CD4-positive, alpha-beta T cell (primary cell): ENCODE data around the gene AQP1. TPM values are rescaled to one million over a fixed set of nuclear protein-coding genes. Genes with fewer than 3 reads are reported as not detected.

ENCODE experiments used
- ATAC-seq: fragments of 200-7000 bp; cut with Tn5 transposase; one replicate; pipeline ENCODE4 v1.10.0; 2022; ENCODE audit warnings: mild to moderate bottlenecking; ENCODE audit not compliant: poor library complexity
- CTCF ChIA-PET: fragments of 350-600 bp; sonication (Branson Sonifier 250); formaldehyde crosslinking; loops from one replicate; lab custom pipeline; 2021; ENCODE audit warnings: antibody characterized with exemption, inconsistent platforms; lab: Charles Lee
- POLR2A ChIA-PET: fragments of 350-600 bp; sonication (Branson Sonifier 250); formaldehyde crosslinking; loops from one replicate; lab custom pipeline; 2021; ENCODE audit warnings: antibody characterized with exemption, inconsistent platforms; lab: Charles Lee
- DNase-seq, 14 experiments: peaks; one replicate each; pipeline ENCODE4 v3.0.0-alpha.2; 2013 to 2020; ENCODE audit warnings: mixed read lengths in 2 of 14
- H3K27ac ChIP-seq, 2 donors: one replicate each; pipeline versions ENCODE4 v1.5.1 to v1.7.0; 2013; ENCODE audit warnings: low read length in 2 of 2, low read depth in 1 of 2, mild to moderate bottlenecking in 1 of 2
- H3K27me3 ChIP-seq, 2 experiments: 1 replicate in 1 of 2; 2 replicates in 1 of 2; pipeline versions ENCODE4 v1.6.1 to v1.7.0; 2013; ENCODE audit warnings: low read length in 2 of 2, control low read depth in 1 of 2, mild to moderate bottlenecking in 1 of 2, moderate library complexity in 1 of 2; ENCODE audit not compliant: insufficient read depth in 2 of 2, control insufficient read depth in 1 of 2
- H3K36me3 ChIP-seq: one replicate; pipeline ENCODE4 v1.6.1; 2013; ENCODE audit warnings: low read length, control low read depth; ENCODE audit not compliant: insufficient read depth
- H3K4me1 ChIP-seq: one replicate; pipeline ENCODE4 v1.6.1; 2013; ENCODE audit warnings: low read length, control low read depth; ENCODE audit not compliant: insufficient read depth
- H3K4me3 ChIP-seq: one replicate; pipeline ENCODE4 v1.5.1; 2013; ENCODE audit warnings: mild to moderate bottlenecking, low read length, moderate library complexity
- H3K9me3 ChIP-seq, 2 experiments: 1 replicate in 1 of 2; 2 replicates in 1 of 2; pipeline versions ENCODE4 v1.6.1 to v1.7.0; 2013; ENCODE audit warnings: low read length in 2 of 2, mild to moderate bottlenecking in 2 of 2, control low read depth in 1 of 2, moderate library complexity in 1 of 2; ENCODE audit not compliant: control insufficient read depth in 1 of 2, insufficient read depth in 1 of 2
- H3K27ac Mint-ChIP-seq: one replicate; pipeline ENCODE4 v1.8.0; 2020; ENCODE audit warnings: mixed read lengths
- H3K27me3 Mint-ChIP-seq: one replicate; pipeline ENCODE4 v1.8.0; 2021; ENCODE audit warnings: mixed read lengths
- H3K36me3 Mint-ChIP-seq: one replicate; pipeline ENCODE4 v1.8.0; 2021; ENCODE audit warnings: low read depth, mixed read lengths
- H3K4me1 Mint-ChIP-seq: one replicate; pipeline ENCODE4 v1.8.0; 2021; ENCODE audit warnings: low read depth, mixed read lengths
- H3K4me3 Mint-ChIP-seq: one replicate; pipeline ENCODE4 v1.8.0; 2020; ENCODE audit warnings: mild to moderate bottlenecking, mixed read lengths
- H3K9me3 Mint-ChIP-seq: one replicate; pipeline ENCODE4 v1.8.0; 2020; ENCODE audit warnings: mixed read lengths
- CTCF ChIP-seq: fragments of 200-600 bp; IDR thresholded peaks from one replicate; pipeline ENCODE4 v1.8.0; 2022; ENCODE audit warnings: antibody characterized with exemption, mild to moderate bottlenecking
- intact Hi-C, 2 experiments: fragments of 100-400 bp; cut with DNase I in 1 of 2; cut with micrococcal nuclease in 1 of 2; formaldehyde crosslinking; loops; one replicate each; pipeline versions ENCODE4 v1.15.1 to v1.9.0; 2023 to 2025; cut with DNase I, micrococcal nuclease
- total RNA-seq, 174 experiments: library from RNA in 2 of 174; stranded (reverse) in 2 of 174; gene quantifications; one replicate each; pipeline ENCODE4 v1.2.3 and lab custom pipeline; 2021 to 2026

Gene AQP1
- total RNA-seq, 2 experiments from 2014 or later, result 0.17 to 0.22 TPM

GRCh38 chr7:30912021-30912730, 523 bp downstream of the AQP1 start:
- ChIA-PET POLR2A (no interaction called here), CTCF (no interaction called here)
- Histone ChIP-seq H3K4me1 (no peaks in the 10 kb centered on the region), H3K9me3 (no peaks in the 10 kb centered on the region), H3K36me3 (no peaks in the 10 kb centered on the region), H3K27ac (no peak overlapping the region), H3K27me3 (no peaks in the 10 kb centered on the region), H3K4me3 (no peak overlapping the region)
- Mint-ChIP-seq H3K36me3 (no peaks in the 10 kb centered on the region), H3K9me3 (no peaks in the 10 kb centered on the region), H3K27ac (no peak overlapping the region), H3K4me3 (no peak overlapping the region), H3K4me1 (no peaks in the 10 kb centered on the region), H3K27me3 (no peaks in the 10 kb centered on the region)
- TF ChIP-seq CTCF, result no peak
- intact Hi-C loops, result no loop called here
- no peak for DNase-seq
- ATAC-seq, result no peak

GRCh38 chr7:30912731-30912985, 1.0 kb downstream of the AQP1 start:
- no peaks in the 10 kb centered on the region for H3K9me3 ChIP-seq
- no peaks in the 10 kb centered on the region for H3K4me1 Mint-ChIP-seq
- no peaks in the 10 kb centered on the region for H3K27me3 Mint-ChIP-seq
- no peaks in the 10 kb centered on the region for H3K36me3 Mint-ChIP-seq
- no peak for DNase-seq
- TF ChIP-seq CTCF, result no peak
- no peak for ATAC-seq
- no peaks in the 10 kb centered on the region for H3K36me3 ChIP-seq
- H3K9me3 Mint-ChIP-seq, result no peaks in the 10 kb centered on the region
- ChIA-PET CTCF (no interaction called here), POLR2A (no interaction called here)
- H3K4me1 ChIP-seq, result no peaks in the 10 kb centered on the region
- no peak overlapping the region for H3K4me3 Mint-ChIP-seq
- no peak overlapping the region for H3K4me3 ChIP-seq
- H3K27ac Mint-ChIP-seq, result no peak overlapping the region
- no peak overlapping the region for H3K27ac ChIP-seq
- H3K27me3 ChIP-seq, result no peaks in the 10 kb centered on the region
- intact Hi-C loops, result no loop called here

GRCh38 chr7:30912986-30913811, 1.5 kb downstream of the AQP1 start:
- POLR2A ChIA-PET, result no interaction called here
- H3K27me3 ChIP-seq, result no peaks in the 10 kb centered on the region
- no peak overlapping the region for H3K27ac Mint-ChIP-seq

More at GRCh38 chr7:30912986-30913811, 1.5 kb downstream of the AQP1 start:
- no peak overlapping the region for H3K4me3 ChIP-seq
- H3K4me1 Mint-ChIP-seq, result no peaks in the 10 kb centered on the region
- no peaks in the 10 kb centered on the region for H3K36me3 ChIP-seq
- ATAC-seq, result no peak
- DNase-seq, result no peak
- no peaks in the 10 kb centered on the region for H3K36me3 Mint-ChIP-seq
- H3K27ac ChIP-seq, result no peak overlapping the region
- H3K9me3 Mint-ChIP-seq, result no peaks in the 10 kb centered on the region
- no peaks in the 10 kb centered on the region for H3K4me1 ChIP-seq
- no peak overlapping the region for H3K4me3 Mint-ChIP-seq
- TF ChIP-seq CTCF, result no peak
- no peaks in the 10 kb centered on the region for H3K9me3 ChIP-seq
- CTCF ChIA-PET, result no interaction called here
- no peaks in the 10 kb centered on the region for H3K27me3 Mint-ChIP-seq
- intact Hi-C loops, result no loop called here
